HepG2 (cell line): Measurements from ENCODE around the gene TBX6. TPM values are rescaled to one million over a fixed set of nuclear protein-coding genes. Genes with fewer than 3 reads are reported as not detected.

Experiments used
- CBFB ChIP-seq: sonication (generic); formaldehyde crosslinking; IDR thresholded peaks from 2 replicates; pipeline ENCODE4 v1.4.0; 2020; ENCODE audit warnings: missing genetic modification reagents
- GPN1 ChIP-seq: sonication (generic); formaldehyde crosslinking; IDR thresholded peaks from 2 replicates; pipeline ENCODE4 v1.5.1; 2020; ENCODE audit warnings: missing genetic modification reagents, borderline replicate concordance
- HDAC1 ChIP-seq: sonication (generic); formaldehyde crosslinking; IDR thresholded peaks from 2 replicates; pipeline ENCODE4 v1.5.1; 2020; ENCODE audit warnings: mild to moderate bottlenecking, missing genetic modification reagents
- LBX2 ChIP-seq: sonication (generic); formaldehyde crosslinking; IDR thresholded peaks from 2 replicates; pipeline ENCODE4 v1.5.0; 2020; ENCODE audit warnings: missing genetic modification reagents, mild to moderate bottlenecking, borderline replicate concordance
- MXD1 ChIP-seq: sonication (generic); formaldehyde crosslinking; IDR thresholded peaks from 2 replicates; pipeline ENCODE4 v1.4.0; 2020; ENCODE audit warnings: mild to moderate bottlenecking, missing genetic modification reagents
- REST ChIP-seq, 2 experiments: IDR thresholded peaks; 2 replicates each; pipeline ENCODE4 v1.6.1; 2011 to 2012; ENCODE audit warnings: low read length in 2 of 2, borderline replicate concordance in 1 of 2, low read depth in 1 of 2, mild to moderate bottlenecking in 1 of 2, moderate library complexity in 1 of 2
- SMAD1 ChIP-seq: sonication (generic); formaldehyde crosslinking; IDR thresholded peaks from 2 replicates; pipeline ENCODE4 v1.4.0; 2020; ENCODE audit warnings: missing genetic modification reagents, low read depth, mild to moderate bottlenecking, borderline replicate concordance
- ZFYVE20 ChIP-seq: sonication (generic); formaldehyde crosslinking; IDR thresholded peaks from 2 replicates; pipeline ENCODE4 v1.8.0; 2023; ENCODE audit warnings: low read depth, mild to moderate bottlenecking, moderate library complexity, missing genetic modification reagents, borderline replicate concordance
- ZNF407 ChIP-seq: sonication (generic); formaldehyde crosslinking; IDR thresholded peaks from one replicate; pipeline ENCODE4 v1.5.1; 2020; ENCODE audit warnings: mild to moderate bottlenecking, missing genetic modification reagents; ENCODE audit errors: not compliant biosample characterization
- ZNF607 ChIP-seq: sonication (generic); formaldehyde crosslinking; IDR thresholded peaks from 2 replicates; pipeline ENCODE4 v1.5.1; 2020; ENCODE audit warnings: missing genetic modification reagents, mild to moderate bottlenecking, borderline replicate concordance
- ZNF629 ChIP-seq: sonication (generic); formaldehyde crosslinking; conservative IDR thresholded peaks from 2 replicates; pipeline ENCODE4 v1.5.0; 2020; ENCODE audit warnings: missing genetic modification reagents
- ZNF784 ChIP-seq: sonication (generic); formaldehyde crosslinking; IDR thresholded peaks from 2 replicates; pipeline ENCODE4 v1.5.1; 2020; ENCODE audit warnings: missing genetic modification reagents, mild to moderate bottlenecking, borderline replicate concordance
- polyA plus RNA-seq, 8 experiments: library from polyadenylated mRNA; depleted of rRNA in 3 of 8; stranded (reverse) in 7 of 8; unstranded in 1 of 8; fragments of >200 nt; fragmentation: Illumina TruSeq in 4 of 8; extraction: Trizol in 4 of 8; gene quantifications; 2 replicates each; pipeline versions ENCODE4 v1.2.1 to v1.2.3, GENCODE V29; 2011 to 2016; ENCODE audit warnings: low read depth in 4 of 8, missing spikeins in 1 of 8, mixed read lengths in 1 of 8; ENCODE audit not compliant: insufficient read depth in 1 of 8
- total RNA-seq, 5 experiments: library from RNA; depleted of rRNA; stranded (reverse); fragments of >200 nt; fragmentation: Illumina TruSeq; extraction: Trizol; gene quantifications; 2 replicates each; pipeline ENCODE4 v1.2.3, GENCODE V29; 2016; ENCODE audit warnings: low read depth in 1 of 5

Gene TBX6
- total and polyA plus RNA-seq, 2 of the 13 experiments (the other 11 are each of a cell fraction or from before 2014, with no cell fraction given) = 0.24 to 0.42 TPM

- TF ChIP-seq ZNF407 (CRISPR knock-in tag) (no peak), ZNF629 (CRISPR knock-in tag) (no peak), MXD1 (CRISPR knock-in tag) (no peak; the same call in 1 of the 2 replicates), REST (IDR thresholded peaks at IDR 0.05; ENCODE audit: borderline replicate concordance in 1 of 2, low read depth in 1 of 2, low read length in 2 of 2) (peak in 1 of 2 experiments; percentile 33; a peak in 1 of 4 replicates), HDAC1 (CRISPR knock-in tag) (peak; percentile 93), LBX2 (no peak), GPN1 (CRISPR knock-in tag) (no peak), SMAD1 (CRISPR knock-in tag) (no peak; the same call in 1 of the 2 replicates), ZFYVE20 (CRISPR knock-in tag) (no peak), CBFB (no peak), ZNF607 (CRISPR knock-in tag) (0 out of 2 replicates have a peak, but pooled peaks have one; percentile 49), ZNF784 (CRISPR knock-in tag) (no peak)
Measured at GRCh38 chr16:30139583-30140481, 48.1 kb upstream of the TBX6 start (continued).
